Effector memory CD4-positive, alpha-beta T cell (primary cell): ENCODE data around the gene CLSTN1.
"Not testable (repeated sequence)": the region's sequence is repeated elsewhere in the genome, so short reads cannot be mapped to it uniquely, and the experiment has no call there.

Experiments used
- DNase-seq, 3 donors: peaks; one replicate each; pipeline ENCODE4 v3.0.0-alpha.2; 2020
- H3K27ac ChIP-seq: 2 replicates; pipeline ENCODE4 v1.7.0; 2013; ENCODE audit warnings: mild to moderate bottlenecking, low read length, moderate library complexity; ENCODE audit not compliant: insufficient read depth, poor library complexity, severe bottlenecking
- H3K27me3 ChIP-seq: replicated peaks from 2 replicates; pipeline ENCODE4 v1.7.0; 2013; ENCODE audit warnings: mild to moderate bottlenecking, low read length; ENCODE audit not compliant: insufficient read depth, control insufficient read depth, poor library complexity, severe bottlenecking
- H3K36me3 ChIP-seq: 2 replicates; pipeline ENCODE4 v1.7.0; 2013; ENCODE audit warnings: mild to moderate bottlenecking, low read length, moderate library complexity; ENCODE audit not compliant: control insufficient read depth, insufficient read depth
- H3K4me1 ChIP-seq: 2 replicates; pipeline ENCODE4 v1.7.0; 2013; ENCODE audit warnings: low read length, mild to moderate bottlenecking; ENCODE audit not compliant: control insufficient read depth, insufficient read depth, poor library complexity, severe bottlenecking
- H3K4me3 ChIP-seq: 2 replicates; pipeline ENCODE4 v1.7.0; 2013; ENCODE audit warnings: low read length, low read depth, mild to moderate bottlenecking; ENCODE audit not compliant: insufficient read depth, poor library complexity, severe bottlenecking
- H3K9me3 ChIP-seq: 2 replicates; pipeline ENCODE4 v1.7.0; 2013; ENCODE audit warnings: mild to moderate bottlenecking, low read length, moderate library complexity; ENCODE audit not compliant: control insufficient read depth

The CLSTN1 gene

GRCh38 chr1:9720785-9721605 lies 102.8 kb downstream of the CLSTN1 start:
- no peak for DNase-seq
- no peaks in the 10 kb centered on the region for H3K27me3 ChIP-seq
- H3K36me3 ChIP-seq = peaks cover 65% of the 10 kb centered on the region

GRCh38 chr1:9719978-9720722 lies 103.6 kb downstream of the CLSTN1 start:
- peaks cover 76% of the 10 kb centered on the region for H3K4me1 ChIP-seq
- H3K4me3 ChIP-seq = no peak overlapping the region
- H3K36me3 ChIP-seq = peaks cover 72% of the 10 kb centered on the region
- H3K27me3 ChIP-seq = no peaks in the 10 kb centered on the region
- DNase-seq = no peak
- H3K9me3 ChIP-seq = no peaks in the 10 kb centered on the region
- peak overlapping the region; percentile 81 for H3K27ac ChIP-seq

More at GRCh38 chr1:9720785-9721605, 102.8 kb downstream of the CLSTN1 start:
- H3K4me3 ChIP-seq = no peak overlapping the region
- no peaks in the 10 kb centered on the region for H3K9me3 ChIP-seq
- peaks cover 67% of the 10 kb centered on the region for H3K4me1 ChIP-seq
- H3K27ac ChIP-seq = peak overlapping the region; percentile 65

GRCh38 chr1:9718006-9718680 lies 105.6 kb downstream of the CLSTN1 start:
- Histone ChIP-seq H3K4me1 (peaks cover 84% of the 10 kb centered on the region), H3K36me3 (peaks cover 55% of the 10 kb centered on the region), H3K9me3 (no peaks in the 10 kb centered on the region), H3K4me3 (peak overlapping the region; percentile 68), H3K27me3 (no peaks in the 10 kb centered on the region), H3K27ac (peak overlapping the region; percentile 81)
- DNase-seq = no peak

GRCh38 chr1:9717193-9718005 lies 106.4 kb downstream of the CLSTN1 start:
- no peaks in the 10 kb centered on the region for H3K9me3 ChIP-seq
- no peaks in the 10 kb centered on the region for H3K27me3 ChIP-seq
- H3K4me3 ChIP-seq = peak overlapping the region; percentile 68
- peaks cover 89% of the 10 kb centered on the region for H3K4me1 ChIP-seq
- H3K36me3 ChIP-seq = peaks cover 55% of the 10 kb centered on the region
- peak overlapping the region; percentile 81 for H3K27ac ChIP-seq
- peak; percentile 78 to 84 (median 83) for DNase-seq

GRCh38 chr1:9716404-9717192 lies 107.2 kb downstream of the CLSTN1 start:
- Histone ChIP-seq H3K36me3 (peaks cover 50% of the 10 kb centered on the region), H3K27me3 (no peaks in the 10 kb centered on the region), H3K9me3 (no peaks in the 10 kb centered on the region), H3K4me1 (peaks cover 84% of the 10 kb centered on the region), H3K4me3 (peak overlapping the region; percentile 68), H3K27ac (peak overlapping the region; percentile 81)
- no peak for DNase-seq

GRCh38 chr1:9715536-9716226 lies 108.1 kb downstream of the CLSTN1 start:
- DNase-seq = peak in 2 of 3 donors; percentile 29 to 53
- H3K27me3 ChIP-seq = no peaks in the 10 kb centered on the region
- H3K27ac ChIP-seq = peak overlapping the region; percentile 81
- H3K9me3 ChIP-seq = no peaks in the 10 kb centered on the region
- peak overlapping the region; percentile 68 for H3K4me3 ChIP-seq
- H3K4me1 ChIP-seq = peaks cover 74% of the 10 kb centered on the region
- peaks cover 50% of the 10 kb centered on the region for H3K36me3 ChIP-seq

- peak; percentile 33 to 51 (median 39) for DNase-seq
- Histone ChIP-seq H3K27me3 (no peaks in the 10 kb centered on the region), H3K27ac (peak overlapping the region; percentile 81), H3K36me3 (peaks cover 50% of the 10 kb centered on the region), H3K4me1 (peaks cover 61% of the 10 kb centered on the region), H3K4me3 (no peak overlapping the region), H3K9me3 (no peaks in the 10 kb centered on the region)
Measured at GRCh38 chr1:9714257-9714718, 109.5 kb downstream of the CLSTN1 start.

- H3K4me1 ChIP-seq = peaks cover 45% of the 10 kb centered on the region
- not testable (repeated sequence) for DNase-seq, H3K27me3 ChIP-seq, H3K9me3 ChIP-seq, H3K4me3 ChIP-seq
- peak overlapping the region; percentile 27 for H3K27ac ChIP-seq
- peaks cover 43% of the 10 kb centered on the region for H3K36me3 ChIP-seq
Measured at GRCh38 chr1:9712767-9713166, 111.0 kb downstream of the CLSTN1 start.
